H9 (cell line): ENCODE measurements around the gene SOHLH1. TPM values are rescaled to one million over a fixed set of nuclear protein-coding genes. Genes with fewer than 3 reads are reported as not detected.

Experiments
- DNase-seq: peaks from one replicate; pipeline ENCODE4 v3.0.0-alpha.2; 2017
- H2AFZ ChIP-seq: one replicate; pipeline ENCODE4 v1.6.1; 2013; ENCODE audit warnings: mild to moderate bottlenecking, low read length, control low read depth, moderate library complexity
- H2AK5ac ChIP-seq: 2 replicates; pipeline ENCODE4 v1.6.1; 2013; ENCODE audit warnings: low read length, control low read depth, mixed read lengths; ENCODE audit not compliant: insufficient read length
- H2BK120ac ChIP-seq: one replicate; pipeline ENCODE4 v1.6.1; 2013; ENCODE audit warnings: low read depth, mild to moderate bottlenecking, low read length, control low read depth, inconsistent platforms; ENCODE audit not compliant: poor library complexity, severe bottlenecking
- H2BK12ac ChIP-seq: 2 replicates; pipeline ENCODE4 v1.6.1; 2013; ENCODE audit warnings: low read length, control low read depth, mixed read lengths, low read depth; ENCODE audit not compliant: insufficient read length
- H2BK15ac ChIP-seq: 2 replicates; pipeline ENCODE4 v1.6.1; 2013; ENCODE audit warnings: low read depth, low read length, control low read depth
- H2BK20ac ChIP-seq: one replicate; pipeline ENCODE4 v1.6.1; 2013; ENCODE audit warnings: low read depth, mild to moderate bottlenecking, low read length, control low read depth, inconsistent platforms; ENCODE audit not compliant: poor library complexity, severe bottlenecking
- H2BK5ac ChIP-seq: 2 replicates; pipeline ENCODE4 v1.6.1; 2013; ENCODE audit warnings: low read length, control low read depth, mixed read lengths; ENCODE audit not compliant: insufficient read length
- H3K14ac ChIP-seq: 2 replicates; pipeline ENCODE4 v1.6.1; 2013; ENCODE audit warnings: low read length, control low read depth; ENCODE audit not compliant: insufficient read depth
- H3K18ac ChIP-seq: 2 replicates; pipeline ENCODE4 v1.6.1; 2013; ENCODE audit warnings: low read depth, mild to moderate bottlenecking, mixed read lengths, low read length, control low read depth; ENCODE audit not compliant: insufficient read length
- H3K23ac ChIP-seq: 2 replicates; pipeline ENCODE4 v1.6.1; 2013; ENCODE audit warnings: low read length, control low read depth, mixed read lengths, low read depth; ENCODE audit not compliant: insufficient read length
- H3K23me2 ChIP-seq: 2 replicates; pipeline ENCODE4 v1.6.1; 2013; ENCODE audit warnings: low read depth, mild to moderate bottlenecking, mixed read lengths, low read length, control low read depth; ENCODE audit not compliant: insufficient read length, poor library complexity, severe bottlenecking
- H3K27ac ChIP-seq: 2 replicates; pipeline ENCODE4 v1.5.1; 2013; ENCODE audit warnings: low read length, control low read depth, mixed read lengths, low read depth; ENCODE audit not compliant: insufficient read length
- H3K27me3 ChIP-seq: 2 replicates; pipeline ENCODE4 v1.6.1; 2013; ENCODE audit warnings: low read length, control low read depth, inconsistent platforms; ENCODE audit not compliant: insufficient read depth
- H3K4ac ChIP-seq: 2 replicates; pipeline ENCODE4 v1.6.1; 2013; ENCODE audit warnings: low read depth, mild to moderate bottlenecking, control low read depth, inconsistent platforms, low read length, moderate library complexity
- H3K4me1 ChIP-seq: 2 replicates; pipeline ENCODE4 v1.6.1; 2013; ENCODE audit warnings: low read length, control low read depth, inconsistent platforms; ENCODE audit not compliant: insufficient read depth
- H3K4me2 ChIP-seq: 2 replicates; pipeline ENCODE4 v1.6.1; 2013; ENCODE audit warnings: low read length, control low read depth, mixed read lengths; ENCODE audit not compliant: insufficient read length, insufficient read depth
- H3K56ac ChIP-seq: 2 replicates; pipeline ENCODE4 v1.6.1; 2013; ENCODE audit warnings: low read depth, mild to moderate bottlenecking, mixed read lengths, low read length, control low read depth; ENCODE audit not compliant: insufficient read length
- H3K79me1 ChIP-seq: 2 replicates; pipeline ENCODE4 v1.6.1; 2013; ENCODE audit warnings: low read depth, mild to moderate bottlenecking, moderate library complexity, low read length, control low read depth, inconsistent platforms; ENCODE audit not compliant: insufficient read depth, poor library complexity, severe bottlenecking
- H3K79me2 ChIP-seq: 2 replicates; pipeline ENCODE4 v1.6.1; 2013; ENCODE audit warnings: low read length, control low read depth, inconsistent platforms; ENCODE audit not compliant: insufficient read depth
- H3K9ac ChIP-seq: 2 replicates; pipeline ENCODE4 v1.6.1; 2013; ENCODE audit warnings: low read length, control low read depth, mixed read lengths; ENCODE audit not compliant: insufficient read length; ENCODE audit errors: extremely low read depth
- H3K9me3 ChIP-seq: one replicate; pipeline ENCODE4 v1.6.1; 2013; ENCODE audit warnings: low read depth, low read length, inconsistent platforms; ENCODE audit not compliant: control insufficient read depth
- H3T11ph ChIP-seq: one replicate; pipeline ENCODE4 v1.6.1; 2013; ENCODE audit warnings: mild to moderate bottlenecking, low read length, control low read depth, inconsistent platforms
- H4K20me1 ChIP-seq: one replicate; pipeline ENCODE4 v1.6.1; 2013; ENCODE audit not compliant: control insufficient read depth, insufficient read length, insufficient read depth
- H4K5ac ChIP-seq: 2 replicates; pipeline ENCODE4 v1.6.1; 2013; ENCODE audit warnings: low read depth, mild to moderate bottlenecking, mixed read lengths, low read length, control low read depth; ENCODE audit not compliant: insufficient read length
- H4K8ac ChIP-seq: replicated peaks from 2 replicates; pipeline ENCODE4 v1.6.1; 2013; ENCODE audit warnings: low read length, control low read depth, mixed read lengths, low read depth; ENCODE audit not compliant: insufficient read length
- H4K91ac ChIP-seq: 2 replicates; pipeline ENCODE4 v1.6.1; 2013; ENCODE audit warnings: low read depth, mild to moderate bottlenecking, moderate library complexity, mixed read lengths, low read length, control low read depth; ENCODE audit not compliant: insufficient read length
- H3K27ac Mint-ChIP-seq, 3 experiments: 2 replicates in 2 of 3; 3 replicates in 1 of 3; pipeline ENCODE4 v1.8.0; 2020 to 2021; ENCODE audit warnings: mixed read lengths in 3 of 3, mild to moderate bottlenecking in 1 of 3, moderate library complexity in 1 of 3
- H3K27me3 Mint-ChIP-seq: 2 replicates; pipeline ENCODE4 v1.8.0; 2021; ENCODE audit warnings: low read depth, mild to moderate bottlenecking, moderate library complexity, mixed read lengths
- H3K36me3 Mint-ChIP-seq, 3 experiments: 2 replicates in 2 of 3; 3 replicates in 1 of 3; pipeline ENCODE4 v1.8.0; 2020 to 2021; ENCODE audit warnings: low read depth in 3 of 3, mixed read lengths in 3 of 3; ENCODE audit not compliant: insufficient read depth in 1 of 3
- H3K4me1 Mint-ChIP-seq, 2 experiments: 2 replicates each; pipeline ENCODE4 v1.8.0; 2020; ENCODE audit warnings: mixed read lengths in 2 of 2
- H3K4me3 Mint-ChIP-seq, 2 experiments: 2 replicates in 1 of 2; 3 replicates in 1 of 2; pipeline ENCODE4 v1.8.0; 2020 to 2021; ENCODE audit warnings: mild to moderate bottlenecking in 2 of 2, mixed read lengths in 2 of 2, moderate library complexity in 1 of 2
- H3K9me3 Mint-ChIP-seq, 2 experiments: 2 replicates in 1 of 2; 3 replicates in 1 of 2; pipeline ENCODE4 v1.8.0; 2020; ENCODE audit warnings: mild to moderate bottlenecking in 2 of 2, mixed read lengths in 2 of 2, moderate library complexity in 1 of 2
- WGBS: extraction: QIAGEN DNeasy Blood & Tissue Kit; methylation state at CpG from one replicate; pipeline ENCODE4 v1.1.7; 2013; ENCODE audit warnings: missing lambda C conversion rate, low lambda C conversion rate, mixed read lengths; ENCODE audit not compliant: insufficient read length; ENCODE audit errors: extremely low coverage; 5-methylcytosine and 5-hydroxymethylcytosine counted together
- total RNA-seq: library from RNA; stranded (reverse); gene quantifications from 2 replicates; pipeline ENCODE4 v1.2.1, GENCODE V29; 2021
- TF ChIP-seq, protein P1 (sequence below): fragments of 200-600 bp; sonication (generic); conservative IDR thresholded peaks from 3 replicates; pipeline ENCODE4 v1.8.0; 2021; ENCODE audit warnings: antibody characterized with exemption, mild to moderate bottlenecking

SOHLH1 gene
- total RNA-seq, 1 experiment from 2014 or later: not detected

DNA sequence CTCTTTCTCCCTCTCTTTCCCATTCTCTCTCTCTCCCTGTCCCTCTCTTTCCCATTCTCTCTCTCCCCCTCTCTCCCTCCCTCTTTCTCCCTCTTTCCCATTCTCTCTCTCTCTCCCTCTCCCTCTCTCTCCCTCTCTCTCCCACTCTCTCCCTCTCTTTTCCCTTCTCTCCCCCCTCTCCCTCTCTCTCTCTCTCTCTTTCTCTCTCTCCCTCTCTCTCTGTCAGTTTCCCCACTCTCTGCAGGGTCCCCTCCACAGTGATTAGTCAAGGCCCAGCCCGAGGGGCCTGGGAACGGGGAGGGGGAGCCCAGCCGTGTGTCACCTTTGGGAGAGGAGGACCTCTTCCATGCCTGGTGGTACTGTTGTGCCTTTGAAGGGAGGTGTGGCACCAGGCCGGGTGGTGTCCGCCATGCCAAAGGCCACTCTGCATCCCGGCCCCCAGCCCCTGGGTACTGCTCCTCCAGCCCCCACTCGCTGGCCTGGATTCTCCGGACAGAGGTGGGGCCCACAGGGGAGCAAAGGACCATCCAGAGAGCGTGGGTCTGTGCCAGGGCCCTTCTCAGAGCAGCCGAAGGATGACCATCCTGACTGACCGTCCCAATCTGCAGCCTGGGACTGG is 28.1 kb upstream of the SOHLH1 start:
- Histone ChIP-seq H2AFZ (no peak overlapping the region), H3T11ph (no peak overlapping the region), H4K5ac (no peak overlapping the region), H3K23ac (no peak overlapping the region), H3K56ac (no peak overlapping the region), H3K18ac (no peak overlapping the region), H3K27me3 (0 out of 2 replicates have a peak, but pooled peaks cover 2% of the 10 kb centered on the region), H2BK5ac (no peak overlapping the region), H2BK120ac (no peak overlapping the region), H3K4me1 (no peaks in the 10 kb centered on the region; the same call in 1 of the 2 replicates), H3K4ac (no peak overlapping the region), H4K8ac (no peak overlapping the region), H3K9ac (no peak overlapping the region), H3K14ac (no peak overlapping the region), H3K4me2 (no peak overlapping the region), H3K23me2 (no peaks in the 10 kb centered on the region), H2BK15ac (no peak overlapping the region), H3K79me2 (no peaks in the 10 kb centered on the region), H3K27ac (no peak overlapping the region), H3K9me3 (peaks cover 6% of the 10 kb centered on the region), H2BK20ac (no peak overlapping the region), H4K20me1 (no peaks in the 10 kb centered on the region), H2AK5ac (no peak overlapping the region), H3K79me1 (no peaks in the 10 kb centered on the region), H2BK12ac (no peak overlapping the region), H4K91ac (no peak overlapping the region)
- no peak overlapping the region for H3K4me3 Mint-ChIP-seq
- H3K4me1 Mint-ChIP-seq: peaks cover 14 to 17% of the 10 kb centered on the region in 2 experiments
- H3K27ac Mint-ChIP-seq: no peak overlapping the region
- TF ChIP-seq, protein P1, sequence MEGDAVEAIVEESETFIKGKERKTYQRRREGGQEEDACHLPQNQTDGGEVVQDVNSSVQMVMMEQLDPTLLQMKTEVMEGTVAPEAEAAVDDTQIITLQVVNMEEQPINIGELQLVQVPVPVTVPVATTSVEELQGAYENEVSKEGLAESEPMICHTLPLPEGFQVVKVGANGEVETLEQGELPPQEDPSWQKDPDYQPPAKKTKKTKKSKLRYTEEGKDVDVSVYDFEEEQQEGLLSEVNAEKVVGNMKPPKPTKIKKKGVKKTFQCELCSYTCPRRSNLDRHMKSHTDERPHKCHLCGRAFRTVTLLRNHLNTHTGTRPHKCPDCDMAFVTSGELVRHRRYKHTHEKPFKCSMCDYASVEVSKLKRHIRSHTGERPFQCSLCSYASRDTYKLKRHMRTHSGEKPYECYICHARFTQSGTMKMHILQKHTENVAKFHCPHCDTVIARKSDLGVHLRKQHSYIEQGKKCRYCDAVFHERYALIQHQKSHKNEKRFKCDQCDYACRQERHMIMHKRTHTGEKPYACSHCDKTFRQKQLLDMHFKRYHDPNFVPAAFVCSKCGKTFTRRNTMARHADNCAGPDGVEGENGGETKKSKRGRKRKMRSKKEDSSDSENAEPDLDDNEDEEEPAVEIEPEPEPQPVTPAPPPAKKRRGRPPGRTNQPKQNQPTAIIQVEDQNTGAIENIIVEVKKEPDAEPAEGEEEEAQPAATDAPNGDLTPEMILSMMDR: no peak
- H3K9me3 Mint-ChIP-seq: peaks cover 14 to 16% of the 10 kb centered on the region in 2 experiments
- peaks cover 3 to 16% (median 12%) of the 10 kb centered on the region in 3 experiments for H3K36me3 Mint-ChIP-seq
- peaks cover 13% of the 10 kb centered on the region for H3K27me3 Mint-ChIP-seq
- DNase-seq: no peak
- no CpG with 5 or more reads among the region's 11 CpGs for WGBS
